Activated naive CD4-positive, alpha-beta T cell treated with anti-CD3 and anti-CD28 coated beads for 36 hours (primary cell): Measurements from ENCODE around the gene RGL1. TPM values are rescaled to one million over a fixed set of nuclear protein-coding genes. Genes with fewer than 3 reads are reported as not detected.

ENCODE experiments used
- CTCF ChIA-PET: fragments of 350-600 bp; sonication (Branson Sonifier 250); formaldehyde crosslinking; loops from one replicate; lab custom pipeline; 2021; ENCODE audit warnings: antibody characterized with exemption; lab: Charles Lee
- DNase-seq: peaks from one replicate; pipeline ENCODE4 v3.0.0-alpha.2; 2020
- H3K27ac Mint-ChIP-seq: one replicate; pipeline ENCODE4 v1.8.0; 2021; ENCODE audit warnings: mild to moderate bottlenecking, mixed read lengths
- H3K27me3 Mint-ChIP-seq: one replicate; pipeline ENCODE4 v1.8.0; 2021; ENCODE audit warnings: low read depth, mixed read lengths
- H3K36me3 Mint-ChIP-seq: one replicate; pipeline ENCODE4 v1.8.0; 2021; ENCODE audit warnings: low read depth, mixed read lengths
- H3K4me1 Mint-ChIP-seq: one replicate; pipeline ENCODE4 v1.8.0; 2021; ENCODE audit warnings: low read depth, mixed read lengths
- H3K4me3 Mint-ChIP-seq: one replicate; pipeline ENCODE4 v1.8.0; 2021; ENCODE audit warnings: mild to moderate bottlenecking, moderate library complexity, mixed read lengths
- H3K9me3 Mint-ChIP-seq: one replicate; pipeline ENCODE4 v1.8.0; 2021; ENCODE audit warnings: mixed read lengths
- intact Hi-C: fragments of 100-400 bp; cut with micrococcal nuclease; formaldehyde crosslinking; loops from one replicate; pipeline ENCODE4 v1.15.1; 2023
- total RNA-seq, 2 experiments: library from RNA; stranded (reverse); gene quantifications; one replicate each; pipeline ENCODE4 v1.2.3, GENCODE V29; 2021

RGL1 gene
- total RNA-seq, 2 experiments from 2014 or later, result 2.6 to 2.7 TPM

- no peak for DNase-seq
- Mint-ChIP-seq H3K4me1 (no peaks in the 10 kb centered on the region), H3K9me3 (no peaks in the 10 kb centered on the region), H3K27me3 (no peaks in the 10 kb centered on the region), H3K36me3 (no peaks in the 10 kb centered on the region), H3K4me3 (no peak overlapping the region), H3K27ac (no peak overlapping the region)
- intact Hi-C loops, result no loop called here
- CTCF ChIA-PET, result no interaction called here
These were observed 58.0 kb downstream of the RGL1 start for GRCh38 chr1:183862967-183863366.

- CTCF ChIA-PET, result interaction anchor here (1.5 kb wide), 1 partner anchor 10 kb away, joined by 3 read pairs; no protein-coding TSS in a partner anchor
- H3K4me1 Mint-ChIP-seq, result no peaks in the 10 kb centered on the region
- H3K4me3 Mint-ChIP-seq, result no peak overlapping the region
- H3K27ac Mint-ChIP-seq, result no peak overlapping the region
- no peaks in the 10 kb centered on the region for H3K36me3 Mint-ChIP-seq
- no peaks in the 10 kb centered on the region for H3K9me3 Mint-ChIP-seq
- intact Hi-C loops, result no loop called here
- DNase-seq, result no peak
- H3K27me3 Mint-ChIP-seq, result no peaks in the 10 kb centered on the region
These were observed 58.9 kb downstream of the RGL1 start for GRCh38 chr1:183863852-183864251.

- CTCF ChIA-PET, result interaction anchor here (1.5 kb wide), 1 partner anchor 10 kb away, joined by 3 read pairs; no protein-coding TSS in a partner anchor
- intact Hi-C loops, result no loop called here
These were observed 59.7 kb downstream of the RGL1 start for GRCh38 chr1:183864611-183865010.

GRCh38 chr1:183869230-183869629 is 64.3 kb downstream of the RGL1 start:
- CTCF ChIA-PET, result no interaction called here
- Mint-ChIP-seq H3K27ac (peak overlapping the region; percentile 3), H3K4me1 (peaks cover 15% of the 10 kb centered on the region)

More at GRCh38 chr1:183864611-183865010, 59.7 kb downstream of the RGL1 start:
- no peak for DNase-seq
- H3K4me3 Mint-ChIP-seq, result no peak overlapping the region
- no peaks in the 10 kb centered on the region for H3K36me3 Mint-ChIP-seq
- no peak overlapping the region for H3K27ac Mint-ChIP-seq
- H3K9me3 Mint-ChIP-seq, result no peaks in the 10 kb centered on the region
- H3K27me3 Mint-ChIP-seq, result no peaks in the 10 kb centered on the region
- no peaks in the 10 kb centered on the region for H3K4me1 Mint-ChIP-seq

GRCh38 chr1:183869664-183870063 is 64.7 kb downstream of the RGL1 start:
- peaks cover 19% of the 10 kb centered on the region for H3K4me1 Mint-ChIP-seq
- no peaks in the 10 kb centered on the region for H3K36me3 Mint-ChIP-seq
- CTCF ChIA-PET, result no interaction called here
- H3K9me3 Mint-ChIP-seq, result no peaks in the 10 kb centered on the region
- intact Hi-C loops, result no loop called here
- no peak overlapping the region for H3K4me3 Mint-ChIP-seq
- no peak for DNase-seq
- peak overlapping the region; percentile 3 for H3K27ac Mint-ChIP-seq
- no peaks in the 10 kb centered on the region for H3K27me3 Mint-ChIP-seq

More at GRCh38 chr1:183869230-183869629, 64.3 kb downstream of the RGL1 start:
- Mint-ChIP-seq H3K4me3 (no peak overlapping the region), H3K27me3 (no peaks in the 10 kb centered on the region), H3K36me3 (no peaks in the 10 kb centered on the region), H3K9me3 (no peaks in the 10 kb centered on the region)
- intact Hi-C loops, result no loop called here
- DNase-seq, result no peak

- no peak for DNase-seq
- no peak overlapping the region for H3K27ac Mint-ChIP-seq
- H3K4me1 Mint-ChIP-seq, result peaks cover 19% of the 10 kb centered on the region
- no peaks in the 10 kb centered on the region for H3K9me3 Mint-ChIP-seq
- intact Hi-C loops, result no loop called here
- H3K4me3 Mint-ChIP-seq, result no peak overlapping the region
- H3K27me3 Mint-ChIP-seq, result no peaks in the 10 kb centered on the region
- CTCF ChIA-PET, result interaction anchor here (0.9 kb wide), 1 partner anchor 820 kb away, joined by 3 read pairs; no protein-coding TSS in a partner anchor
- no peaks in the 10 kb centered on the region for H3K36me3 Mint-ChIP-seq
These were observed 65.6 kb downstream of the RGL1 start for GRCh38 chr1:183870351-183871077.

GRCh38 chr1:183871142-183871541 is 66.2 kb downstream of the RGL1 start:
- CTCF ChIA-PET, result interaction anchor here (0.9 kb wide), 1 partner anchor 820 kb away, joined by 3 read pairs; no protein-coding TSS in a partner anchor
- Mint-ChIP-seq H3K4me3 (no peak overlapping the region), H3K9me3 (no peaks in the 10 kb centered on the region), H3K4me1 (peaks cover 19% of the 10 kb centered on the region), H3K36me3 (no peaks in the 10 kb centered on the region), H3K27me3 (no peaks in the 10 kb centered on the region), H3K27ac (no peak overlapping the region)
- DNase-seq, result no peak
- intact Hi-C loops, result no loop called here

GRCh38 chr1:183871601-183872000 is 66.7 kb downstream of the RGL1 start:
- Mint-ChIP-seq H3K36me3 (no peaks in the 10 kb centered on the region), H3K27ac (no peak overlapping the region), H3K4me1 (peaks cover 19% of the 10 kb centered on the region), H3K27me3 (no peaks in the 10 kb centered on the region), H3K4me3 (no peak overlapping the region), H3K9me3 (no peaks in the 10 kb centered on the region)
- CTCF ChIA-PET, result no interaction called here
- intact Hi-C loops, result no loop called here
- no peak for DNase-seq

- CTCF ChIA-PET, result no interaction called here
- peaks cover 19% of the 10 kb centered on the region for H3K4me1 Mint-ChIP-seq
- H3K9me3 Mint-ChIP-seq, result no peaks in the 10 kb centered on the region
- no peak for DNase-seq
- H3K4me3 Mint-ChIP-seq, result no peak overlapping the region
- H3K27me3 Mint-ChIP-seq, result no peaks in the 10 kb centered on the region
- H3K27ac Mint-ChIP-seq, result no peak overlapping the region
- no peaks in the 10 kb centered on the region for H3K36me3 Mint-ChIP-seq
- intact Hi-C loops, result loop anchor here (2.0 kb wide), 1 partner anchor 18 kb away; no protein-coding TSS in a partner anchor
These were observed 67.5 kb downstream of the RGL1 start for GRCh38 chr1:183872403-183872802.

GRCh38 chr1:183873642-183874041 is 68.7 kb downstream of the RGL1 start:
- Mint-ChIP-seq H3K27ac (no peak overlapping the region), H3K4me3 (no peak overlapping the region), H3K36me3 (no peaks in the 10 kb centered on the region), H3K27me3 (no peaks in the 10 kb centered on the region), H3K9me3 (no peaks in the 10 kb centered on the region), H3K4me1 (peaks cover 19% of the 10 kb centered on the region)
- CTCF ChIA-PET, result interaction anchor here (1.0 to 1.5 kb wide), 3 partner anchors 9 to 42 kb away, joined by 3 to 5 read pairs (median 3); no protein-coding TSS in a partner anchor
- no peak for DNase-seq
- intact Hi-C loops, result loop anchor here (2.0 kb wide), 1 partner anchor 17 kb away; no protein-coding TSS in a partner anchor

GRCh38 chr1:183876309-183876708 is 71.4 kb downstream of the RGL1 start:
- CTCF ChIA-PET, result interaction anchor here (1.1 kb wide), 1 partner anchor 221 kb away, joined by 3 read pairs; no protein-coding TSS in a partner anchor
- Mint-ChIP-seq H3K9me3 (no peaks in the 10 kb centered on the region), H3K4me3 (no peak overlapping the region), H3K27me3 (no peaks in the 10 kb centered on the region), H3K4me1 (peaks cover 19% of the 10 kb centered on the region), H3K36me3 (no peaks in the 10 kb centered on the region), H3K27ac (no peak overlapping the region)
- DNase-seq, result no peak
- intact Hi-C loops, result no loop called here

- DNase-seq, result no peak
- CTCF ChIA-PET, result no interaction called here
- H3K27ac Mint-ChIP-seq, result no peak overlapping the region
- intact Hi-C loops, result no loop called here
- no peaks in the 10 kb centered on the region for H3K36me3 Mint-ChIP-seq
- peaks cover 19% of the 10 kb centered on the region for H3K4me1 Mint-ChIP-seq
- no peaks in the 10 kb centered on the region for H3K9me3 Mint-ChIP-seq
- H3K4me3 Mint-ChIP-seq, result no peak overlapping the region
- H3K27me3 Mint-ChIP-seq, result no peaks in the 10 kb centered on the region
These were observed 72.3 kb downstream of the RGL1 start for GRCh38 chr1:183877053-183877720.
